GM21528 (cell line): Measurements from ENCODE around the gene TNIK.
"Not testable (repeated sequence)": the region's sequence is repeated elsewhere in the genome, so short reads cannot be mapped to it uniquely, and the experiment has no call there.

ENCODE experiments used
- ATAC-seq: cut with Tn5 transposase; IDR thresholded peaks from one replicate; pipeline ENCODE4 v1.9.1; 2021; ENCODE audit warnings: mild to moderate bottlenecking, moderate library complexity; ENCODE audit not compliant: unreplicated experiment, low FRiP score

The TNIK gene

GRCh38 chr3:171424063-171424462 is 36.1 kb downstream of the TNIK start:
- ATAC-seq: not testable (repeated sequence)

DNA sequence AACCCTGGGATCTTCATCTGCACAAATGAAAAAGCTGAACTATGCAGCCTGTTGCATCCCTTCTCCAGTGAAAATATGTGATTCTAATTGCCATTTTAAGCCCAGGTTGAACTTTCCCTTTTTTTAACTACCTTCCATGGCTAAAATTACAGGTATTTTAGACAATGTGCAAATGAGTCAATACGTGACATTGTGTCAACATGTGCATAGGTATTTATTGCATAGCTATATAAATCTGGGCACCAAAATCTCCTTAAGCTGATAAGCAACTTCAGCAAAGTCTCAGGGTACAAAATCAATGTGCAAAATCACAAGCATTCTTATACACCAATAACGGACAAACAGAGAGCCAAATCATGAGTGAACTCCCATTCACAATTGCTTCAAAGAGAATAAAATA is 37.4 kb downstream of the TNIK start:
- ATAC-seq: not testable (repeated sequence)

DNA sequence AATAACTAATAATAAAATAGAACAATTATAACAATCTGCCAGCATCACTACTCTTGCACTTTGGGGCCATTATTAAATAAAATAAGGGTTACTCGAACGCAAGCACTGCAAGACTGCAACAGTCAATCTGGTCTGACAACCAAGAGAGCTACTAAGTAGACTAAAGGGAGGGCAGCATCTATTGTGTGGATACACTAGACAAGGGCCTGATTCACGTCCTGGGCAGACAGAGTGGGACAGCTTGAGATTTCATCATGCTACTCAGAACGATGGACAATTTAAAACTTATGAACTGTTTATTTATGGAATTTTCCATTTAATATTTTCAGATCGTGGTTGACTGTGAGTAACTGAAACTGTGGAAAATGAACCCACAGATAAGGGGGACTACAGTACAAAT is 39.5 kb downstream of the TNIK start:
- no peak for ATAC-seq

DNA sequence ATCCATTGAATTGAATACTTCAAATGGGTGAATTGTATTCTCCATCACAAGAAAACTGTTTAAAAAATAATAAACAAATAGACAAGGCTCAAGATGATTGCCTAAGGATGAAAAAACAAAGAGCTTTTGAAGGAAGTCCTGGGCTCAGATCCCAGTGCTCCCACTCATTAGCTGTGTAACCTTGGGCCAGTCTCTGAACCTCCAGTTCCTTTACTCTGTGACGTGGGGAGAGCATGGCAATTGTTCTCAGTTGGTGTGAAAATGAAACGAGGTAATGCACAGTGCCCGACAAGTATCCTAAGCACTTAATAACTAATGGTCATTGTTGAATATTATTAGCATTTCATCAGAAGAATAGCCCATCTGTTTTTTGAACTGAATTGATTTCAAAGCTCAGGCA is 40.7 kb downstream of the TNIK start:
- no peak for ATAC-seq

DNA sequence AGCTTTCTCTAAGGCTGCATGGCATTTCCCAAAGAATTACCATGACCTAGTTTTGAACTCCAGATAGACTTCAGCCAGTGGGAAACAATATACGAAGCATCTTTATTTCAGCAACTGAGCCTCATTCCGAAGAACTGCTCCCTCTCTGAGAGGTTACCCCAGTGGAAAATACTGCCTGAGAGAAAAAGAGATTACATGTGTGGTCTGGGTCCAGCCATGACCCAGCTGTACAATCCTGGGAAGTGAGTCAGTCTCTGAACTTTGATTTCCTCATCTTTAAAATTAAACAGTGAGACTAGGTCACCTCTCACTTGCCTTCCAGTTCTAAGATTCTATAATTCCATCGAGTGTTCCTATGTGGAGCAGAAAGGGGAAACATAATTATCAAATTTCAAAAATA is 42.4 kb downstream of the TNIK start:
- ATAC-seq: no peak

GRCh38 chr3:171417137-171417536 is 43.1 kb downstream of the TNIK start:
- ATAC-seq: no peak

- ATAC-seq: no peak
These were observed 43.5 kb downstream of the TNIK start for GRCh38 chr3:171416666-171417065.

- no peak for ATAC-seq
These were observed 44.1 kb downstream of the TNIK start for GRCh38 chr3:171416061-171416460.

GRCh38 chr3:171415070-171415469 is 45.1 kb downstream of the TNIK start:
- ATAC-seq: no peak

DNA sequence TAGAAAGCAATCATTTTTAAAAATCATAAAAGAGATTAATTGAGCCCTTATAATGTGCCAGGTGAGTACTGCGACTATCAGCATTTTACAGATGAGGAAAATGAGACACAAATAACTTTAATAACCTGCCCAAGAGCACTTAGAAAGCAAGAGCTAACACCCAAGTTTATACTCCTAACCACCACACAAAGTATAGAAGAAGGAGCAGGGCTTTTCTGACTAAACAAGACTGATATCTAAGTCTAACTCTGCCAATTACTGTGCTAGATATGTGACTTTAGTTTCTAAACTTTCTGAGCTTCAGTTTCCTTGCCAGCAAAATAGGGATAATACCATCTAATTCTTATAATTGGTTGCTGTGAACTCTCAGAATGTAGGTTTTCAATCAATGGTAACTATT is 47.7 kb downstream of the TNIK start:
- no peak for ATAC-seq

- ATAC-seq: no peak
These were observed 48.2 kb downstream of the TNIK start for GRCh38 chr3:171412054-171412453.

GRCh38 chr3:171410186-171410585 is 50.0 kb downstream of the TNIK start:
- no peak for ATAC-seq

GRCh38 chr3:171407759-171408158 is 52.4 kb downstream of the TNIK start:
- ATAC-seq: no peak

- ATAC-seq: no peak
These were observed 55.7 kb downstream of the TNIK start for GRCh38 chr3:171404376-171404967.

- ATAC-seq: no peak
These were observed 57.9 kb downstream of the TNIK start for GRCh38 chr3:171402281-171402680.

- no peak for ATAC-seq
These were observed 58.8 kb downstream of the TNIK start for GRCh38 chr3:171401432-171401831.

- ATAC-seq: no peak
These were observed 60.4 kb downstream of the TNIK start for GRCh38 chr3:171399842-171400241.

DNA sequence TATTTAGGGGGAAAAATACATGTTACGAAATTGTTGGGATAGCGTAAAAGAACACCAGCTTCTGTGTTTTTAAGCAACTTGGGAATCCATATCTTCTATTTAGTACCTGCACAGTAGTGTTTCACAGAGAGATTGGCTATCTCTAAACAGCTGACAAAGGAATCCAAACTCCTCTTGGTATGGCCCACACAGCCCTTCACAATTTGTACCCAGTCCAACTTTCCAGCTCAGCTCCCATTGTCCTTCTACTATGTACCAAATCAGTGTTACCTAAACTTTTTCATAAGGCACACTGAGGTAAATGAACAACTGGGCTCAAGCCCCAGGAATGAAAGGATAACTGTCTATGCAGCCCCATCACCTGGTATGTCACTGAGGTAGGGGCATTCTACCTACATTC is 61.9 kb downstream of the TNIK start:
- no peak for ATAC-seq

DNA sequence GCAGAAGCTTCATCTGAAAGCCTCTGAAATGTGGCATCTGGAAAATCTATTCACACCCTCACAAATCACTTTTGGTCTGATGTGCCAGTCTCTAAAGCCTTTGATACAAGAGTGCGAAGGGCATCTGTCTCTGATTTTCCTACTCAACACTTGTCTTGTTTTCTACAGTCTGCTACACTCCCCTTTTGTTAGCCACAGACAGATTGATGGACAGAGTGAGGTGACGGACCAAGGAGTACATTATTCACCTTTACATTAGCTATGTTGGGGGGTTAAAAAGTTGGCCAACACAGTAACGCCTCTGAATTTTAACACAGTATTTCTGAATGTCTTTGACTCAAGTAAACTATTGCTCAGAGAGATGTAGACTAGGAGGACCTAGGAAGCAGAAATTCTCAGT is 63.1 kb downstream of the TNIK start:
- no peak for ATAC-seq

GRCh38 chr3:171396048-171396447 is 64.2 kb downstream of the TNIK start:
- ATAC-seq: no peak

DNA sequence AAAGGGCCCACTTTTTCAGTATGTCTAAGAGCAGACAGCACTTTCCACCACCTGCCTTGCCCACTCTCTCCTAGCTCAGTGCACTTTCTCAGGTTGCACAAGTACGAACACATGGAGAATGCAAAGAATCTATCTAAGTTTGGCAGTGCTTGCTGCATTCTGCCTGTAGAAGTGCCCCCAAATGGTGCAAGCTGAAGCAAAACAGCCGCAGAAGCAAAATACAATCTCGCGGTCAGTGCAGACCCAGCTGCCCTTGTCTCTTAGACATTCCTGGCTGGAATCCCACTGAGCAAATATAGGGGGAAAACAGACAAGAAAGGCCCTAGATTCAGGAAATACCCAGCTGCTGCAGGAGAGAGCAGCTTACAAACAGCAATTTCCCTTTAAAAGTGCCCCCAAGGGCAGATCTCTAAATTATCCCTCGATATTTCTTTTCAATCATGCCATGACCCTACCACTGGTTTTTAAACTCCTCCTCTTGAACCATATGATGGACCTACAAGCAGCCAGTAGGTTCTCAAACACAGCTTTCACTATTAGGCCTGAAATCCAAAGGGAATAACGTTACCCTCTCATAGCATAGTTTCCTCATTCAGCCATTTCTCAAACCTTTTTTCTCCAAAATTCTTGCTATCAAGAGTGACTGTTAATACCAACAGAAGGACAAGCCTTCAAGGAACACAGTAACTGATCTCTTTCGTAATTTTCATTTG is 67.0 kb downstream of the TNIK start:
- no peak for ATAC-seq

DNA sequence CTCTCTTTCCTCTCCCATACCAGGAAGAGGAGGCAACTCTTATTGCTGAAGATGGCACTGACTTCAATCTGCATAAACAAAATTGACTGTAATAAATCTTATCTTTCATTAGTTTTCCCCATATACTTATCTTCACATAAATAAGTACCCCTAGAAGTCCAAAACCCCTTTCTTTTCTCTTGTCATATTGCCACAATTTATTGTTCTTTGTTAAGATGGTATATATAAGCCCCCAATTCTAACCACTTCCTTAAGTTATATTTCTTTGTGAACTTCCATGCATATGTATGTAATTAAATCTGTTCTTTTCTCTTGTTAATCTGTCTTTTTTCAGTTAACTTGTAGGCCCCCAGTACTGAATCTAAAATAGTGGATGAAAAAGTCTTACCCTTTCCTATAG is 68.8 kb downstream of the TNIK start:
- no peak for ATAC-seq
